HEK293 (cell line): Measurements from ENCODE around the gene TRIM8.

Source experiments
- SCRT2 ChIP-seq: fragments of 450-650 bp; formaldehyde crosslinking; IDR thresholded peaks from 2 replicates; pipeline ENCODE4 v1.5.1; 2016; ENCODE audit warnings: missing biosample characterization, missing genetic modification characterization
- YY1 ChIP-seq: fragments of 450-650 bp; formaldehyde crosslinking; IDR thresholded peaks from 2 replicates; pipeline ENCODE4 v1.5.1; 2018; ENCODE audit warnings: missing biosample characterization, missing genetic modification characterization
- ZBTB1 ChIP-seq: fragments of 450-650 bp; formaldehyde crosslinking; IDR thresholded peaks from 2 replicates; pipeline ENCODE4 v1.5.1; 2016; ENCODE audit warnings: missing biosample characterization, missing genetic modification characterization
- ZNF121 ChIP-seq: fragments of 450-650 bp; formaldehyde crosslinking; IDR thresholded peaks from 2 replicates; pipeline ENCODE4 v1.5.1; 2016; ENCODE audit warnings: missing biosample characterization, missing genetic modification characterization
- ZNF169 ChIP-seq: fragments of 450-650 bp; formaldehyde crosslinking; IDR thresholded peaks from 2 replicates; pipeline ENCODE4 v1.5.1; 2016; ENCODE audit warnings: missing biosample characterization, missing genetic modification characterization
- ZNF248 ChIP-seq: fragments of 450-650 bp; formaldehyde crosslinking; IDR thresholded peaks from 2 replicates; pipeline ENCODE4 v1.5.1; 2017; ENCODE audit warnings: missing biosample characterization, missing genetic modification characterization
- ZNF707 ChIP-seq: fragments of 450-650 bp; formaldehyde crosslinking; IDR thresholded peaks from 2 replicates; pipeline ENCODE4 v1.5.1; 2016; ENCODE audit warnings: missing biosample characterization, missing genetic modification characterization
- ZNF768 ChIP-seq: fragments of 450-650 bp; formaldehyde crosslinking; IDR thresholded peaks from 2 replicates; pipeline ENCODE4 v1.5.1; 2018; ENCODE audit warnings: missing biosample characterization, mild to moderate bottlenecking, missing genetic modification characterization
- TF ChIP-seq, protein P1 (sequence below): fragments of 450-650 bp; formaldehyde crosslinking; IDR thresholded peaks from 2 replicates; pipeline ENCODE4 v1.5.1; 2016; ENCODE audit warnings: missing biosample characterization, missing genetic modification characterization
- TF ChIP-seq, protein P2 (sequence below): fragments of 450-650 bp; formaldehyde crosslinking; IDR thresholded peaks from 2 replicates; pipeline ENCODE4 v1.5.1; 2016; ENCODE audit warnings: missing biosample characterization, missing genetic modification characterization

DNA sequence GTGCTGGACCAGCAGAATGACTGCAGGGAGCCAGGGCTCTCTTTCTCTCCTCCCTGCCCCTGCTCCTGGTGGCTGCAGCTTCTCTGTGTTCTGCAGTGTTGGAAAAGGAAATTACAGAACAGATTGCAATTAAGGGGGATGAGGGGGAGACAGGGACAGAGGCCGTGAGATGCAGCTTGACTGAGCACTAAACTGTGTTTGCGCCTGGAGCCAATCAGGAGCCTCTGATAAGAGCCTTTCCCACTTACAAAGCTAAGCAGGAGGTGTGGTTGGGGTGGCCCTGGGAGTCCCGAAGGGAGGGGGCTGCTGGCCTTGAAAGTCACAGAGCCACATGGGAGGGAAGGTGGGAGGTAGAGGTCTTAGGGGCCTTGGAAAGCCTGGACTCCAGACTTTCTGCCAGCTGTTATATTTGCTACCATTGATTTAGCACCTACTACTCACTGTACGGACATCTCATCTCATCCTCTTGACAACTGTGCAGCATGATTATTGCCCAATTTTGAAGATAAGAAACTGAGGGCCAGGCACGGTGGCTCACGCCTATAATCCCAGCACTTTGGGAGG is 26.7 kb downstream of the TRIM8 start:
- TF ChIP-seq ZNF169 (tag by site-specific recombination) (no peak), ZBTB1 (tag by site-specific recombination) (no peak), ZNF248 (tag by site-specific recombination) (no peak), SCRT2 (no peak), YY1 (tag by site-specific recombination) (no peak), ZNF707 (tag by site-specific recombination) (no peak), ZNF768 (tag by site-specific recombination) (no peak), ZNF121 (no peak)
- TF ChIP-seq, protein P1, sequence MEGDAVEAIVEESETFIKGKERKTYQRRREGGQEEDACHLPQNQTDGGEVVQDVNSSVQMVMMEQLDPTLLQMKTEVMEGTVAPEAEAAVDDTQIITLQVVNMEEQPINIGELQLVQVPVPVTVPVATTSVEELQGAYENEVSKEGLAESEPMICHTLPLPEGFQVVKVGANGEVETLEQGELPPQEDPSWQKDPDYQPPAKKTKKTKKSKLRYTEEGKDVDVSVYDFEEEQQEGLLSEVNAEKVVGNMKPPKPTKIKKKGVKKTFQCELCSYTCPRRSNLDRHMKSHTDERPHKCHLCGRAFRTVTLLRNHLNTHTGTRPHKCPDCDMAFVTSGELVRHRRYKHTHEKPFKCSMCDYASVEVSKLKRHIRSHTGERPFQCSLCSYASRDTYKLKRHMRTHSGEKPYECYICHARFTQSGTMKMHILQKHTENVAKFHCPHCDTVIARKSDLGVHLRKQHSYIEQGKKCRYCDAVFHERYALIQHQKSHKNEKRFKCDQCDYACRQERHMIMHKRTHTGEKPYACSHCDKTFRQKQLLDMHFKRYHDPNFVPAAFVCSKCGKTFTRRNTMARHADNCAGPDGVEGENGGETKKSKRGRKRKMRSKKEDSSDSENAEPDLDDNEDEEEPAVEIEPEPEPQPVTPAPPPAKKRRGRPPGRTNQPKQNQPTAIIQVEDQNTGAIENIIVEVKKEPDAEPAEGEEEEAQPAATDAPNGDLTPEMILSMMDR (tag by site-specific recombination), result no peak
- TF ChIP-seq, protein P2, sequence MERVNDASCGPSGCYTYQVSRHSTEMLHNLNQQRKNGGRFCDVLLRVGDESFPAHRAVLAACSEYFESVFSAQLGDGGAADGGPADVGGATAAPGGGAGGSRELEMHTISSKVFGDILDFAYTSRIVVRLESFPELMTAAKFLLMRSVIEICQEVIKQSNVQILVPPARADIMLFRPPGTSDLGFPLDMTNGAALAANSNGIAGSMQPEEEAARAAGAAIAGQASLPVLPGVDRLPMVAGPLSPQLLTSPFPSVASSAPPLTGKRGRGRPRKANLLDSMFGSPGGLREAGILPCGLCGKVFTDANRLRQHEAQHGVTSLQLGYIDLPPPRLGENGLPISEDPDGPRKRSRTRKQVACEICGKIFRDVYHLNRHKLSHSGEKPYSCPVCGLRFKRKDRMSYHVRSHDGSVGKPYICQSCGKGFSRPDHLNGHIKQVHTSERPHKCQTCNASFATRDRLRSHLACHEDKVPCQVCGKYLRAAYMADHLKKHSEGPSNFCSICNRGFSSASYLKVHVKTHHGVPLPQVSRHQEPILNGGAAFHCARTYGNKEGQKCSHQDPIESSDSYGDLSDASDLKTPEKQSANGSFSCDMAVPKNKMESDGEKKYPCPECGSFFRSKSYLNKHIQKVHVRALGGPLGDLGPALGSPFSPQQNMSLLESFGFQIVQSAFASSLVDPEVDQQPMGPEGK, result no peak
